Stimulated activated CD8-positive, alpha-beta memory T cell treated with anti-CD3 and anti-CD28 coated beads, Interleukin-15, amount 100 ng/mL, for 48 hours (primary cell): ENCODE results near the gene BDH2.
A peak's percentile ranks its signal among the peaks of the same experiment; 100 is the strongest.

Source experiments
- DNase-seq, 2 donors: peaks; one replicate each; pipeline ENCODE4 v3.0.0-alpha.2; 2020; ENCODE audit warnings: low read depth in 2 of 2

The BDH2 gene

GRCh38 chr4:103085555-103086196 lies 14.0 kb downstream of the BDH2 start:
- DNase-seq = no peak

GRCh38 chr4:103079621-103080020 lies 20.0 kb downstream of the BDH2 start:
- no peak for DNase-seq

DNA sequence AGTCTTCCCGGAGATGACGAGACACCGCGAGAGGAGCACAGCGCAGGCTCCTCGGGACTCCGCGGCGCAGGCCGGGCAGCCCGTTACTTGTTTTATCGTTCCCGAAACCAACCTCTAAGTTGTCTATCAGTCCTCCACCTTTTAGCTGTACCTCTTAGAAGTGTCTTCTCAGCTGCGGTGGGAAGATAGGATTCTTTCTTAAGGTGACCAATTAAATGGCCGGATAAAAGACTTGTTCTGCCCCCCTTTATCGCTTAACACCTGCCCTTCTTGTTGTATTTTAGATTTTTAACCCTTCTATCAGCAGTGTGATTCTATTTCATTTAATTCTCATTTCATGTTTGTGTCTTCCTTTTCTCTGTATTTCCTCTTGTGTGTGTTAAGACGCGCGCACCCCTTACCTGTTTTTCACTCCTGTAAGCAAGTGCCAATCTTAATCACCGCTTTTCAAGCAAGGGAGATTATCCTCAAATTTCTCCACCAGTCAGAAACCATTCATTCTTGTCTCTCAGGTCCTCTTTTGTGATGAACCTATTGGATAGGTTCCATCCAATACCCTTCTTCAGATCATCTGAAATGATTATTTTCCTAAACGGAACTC lies 22.8 kb downstream of the BDH2 start, which contains the start of gene SLC9B2:
TSS of gene SLC9B2 (minus strand) at position 15 of the 601 bp plus-strand sequence. CDS start 9,211 bp downstream, outside the sequence.
- no peak for DNase-seq

DNA sequence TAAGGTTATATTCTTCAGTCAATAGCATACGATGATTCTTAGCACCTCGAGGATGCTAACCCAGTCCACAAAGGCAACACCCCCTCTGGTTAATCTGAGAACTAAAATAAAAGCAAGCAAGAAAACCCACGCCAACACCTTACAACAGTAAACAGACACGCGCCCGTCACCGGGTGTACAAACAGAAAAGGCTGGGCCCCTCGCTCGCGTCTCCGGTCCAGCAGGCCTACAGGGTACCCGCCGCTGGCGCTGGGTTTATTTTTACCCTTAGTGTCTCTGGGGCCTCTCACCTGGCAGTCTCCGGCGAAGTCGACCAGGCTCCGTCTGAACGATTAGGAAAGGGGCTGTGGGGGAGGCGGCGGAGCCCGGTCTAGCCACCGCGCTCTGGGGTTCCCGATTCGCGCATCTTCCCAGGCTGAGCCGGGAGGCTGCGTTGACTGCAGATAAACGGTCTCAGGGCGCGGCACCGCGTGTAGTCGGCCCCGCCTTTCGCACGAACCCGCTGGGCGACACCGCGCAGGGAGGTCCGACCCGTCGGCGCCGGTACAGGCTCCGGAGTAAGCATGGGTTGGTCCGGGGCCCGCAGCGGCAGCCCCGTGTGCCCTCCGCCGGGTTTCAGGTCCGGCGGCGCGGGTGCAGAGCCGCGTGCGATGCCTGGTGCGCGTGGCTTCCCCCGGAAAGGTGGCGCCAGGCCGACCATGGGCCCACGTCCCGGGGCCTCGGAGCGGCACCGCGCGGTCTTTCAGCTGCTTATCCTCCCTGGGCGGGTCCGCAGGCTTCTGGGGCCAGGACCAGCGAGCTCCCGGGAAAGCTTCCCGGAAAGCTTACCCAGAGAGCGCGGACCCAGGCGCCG lies 23.5 kb downstream of the BDH2 start:
- peak; percentile 37 to 41 for DNase-seq

DNA sequence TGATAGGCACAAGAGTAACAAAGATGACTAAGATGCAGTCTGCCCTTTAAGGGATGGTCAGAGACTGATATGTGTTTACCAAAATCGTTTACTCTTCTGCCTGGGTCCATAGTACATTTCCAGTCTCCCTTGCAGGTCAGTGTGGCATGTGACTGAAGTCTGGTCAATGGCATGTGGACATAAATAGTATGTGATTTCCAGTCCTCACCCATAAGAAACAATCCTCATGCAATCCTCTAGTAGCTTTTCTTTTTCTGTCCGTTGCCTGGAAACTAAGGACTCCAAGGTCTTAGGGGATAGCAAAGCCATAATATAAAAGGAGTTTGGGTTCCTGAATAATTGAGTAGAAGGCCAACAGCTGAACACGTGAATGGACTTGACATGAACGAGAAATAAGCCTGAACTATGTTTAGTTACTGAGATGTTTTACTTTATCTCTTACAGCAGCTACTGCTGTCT lies 24.2 kb downstream of the BDH2 start:
- DNase-seq = no peak

DNA sequence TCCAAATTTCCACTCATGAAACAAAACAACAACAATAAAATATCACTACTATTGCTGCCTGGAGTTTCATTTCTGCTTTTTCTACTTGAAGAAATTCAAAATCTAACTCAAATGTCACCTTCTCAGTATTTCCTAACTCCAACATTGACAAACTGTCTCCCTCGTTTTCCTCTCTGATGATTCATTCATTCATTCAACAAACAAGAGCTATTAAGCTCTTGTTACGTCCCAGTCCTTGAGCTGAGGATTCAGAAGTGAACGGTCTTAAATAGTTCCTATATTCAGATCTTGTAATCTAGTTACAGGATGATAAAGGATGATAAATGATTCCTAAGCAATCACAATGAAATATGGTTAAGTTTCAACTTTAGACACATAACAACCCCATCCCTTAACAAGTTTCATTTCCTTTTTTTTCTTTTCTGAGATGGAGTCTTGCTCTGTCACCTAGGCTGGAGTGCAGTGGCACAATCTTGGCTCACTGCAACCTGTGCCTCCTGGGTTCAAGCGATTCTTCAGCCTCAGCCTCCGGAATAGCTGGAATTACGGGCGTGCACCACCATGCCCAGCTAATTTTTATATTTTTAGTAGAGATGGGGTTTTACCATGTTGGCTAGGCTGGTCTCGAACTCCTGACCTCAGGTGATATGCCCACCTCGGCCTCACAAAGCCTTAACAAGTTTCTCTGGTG lies 24.7 kb downstream of the BDH2 start:
- no peak for DNase-seq

DNA sequence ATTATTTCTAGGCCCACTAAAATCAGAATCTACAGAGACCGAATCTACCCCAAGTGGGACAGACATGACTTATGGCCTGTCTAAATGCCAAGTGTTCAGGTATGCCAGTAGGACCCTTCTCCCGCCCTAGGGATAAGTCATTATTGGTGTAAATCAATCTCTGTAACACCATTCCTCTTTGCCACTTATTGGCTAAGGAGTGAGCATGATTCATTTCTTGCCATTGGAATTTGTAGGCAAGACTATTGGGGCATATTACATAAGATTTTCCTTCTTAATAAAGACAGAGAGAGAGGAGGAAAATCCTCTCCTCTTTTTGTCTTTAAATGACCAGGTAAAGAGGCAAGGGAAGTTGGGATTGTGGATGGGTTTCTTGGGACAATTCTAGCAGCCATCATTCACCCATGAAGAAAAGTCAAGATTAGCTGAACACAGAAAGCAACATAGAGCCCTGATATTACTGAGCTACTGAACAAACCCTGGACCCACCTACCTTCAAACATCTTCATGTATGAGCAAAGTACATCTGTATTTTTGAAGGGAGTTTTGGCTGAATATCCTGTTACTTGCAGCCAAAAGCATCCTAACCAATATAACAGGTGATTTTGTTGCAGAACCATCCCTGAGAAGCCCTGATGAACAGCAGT lies 25.7 kb downstream of the BDH2 start:
- no peak for DNase-seq

DNA sequence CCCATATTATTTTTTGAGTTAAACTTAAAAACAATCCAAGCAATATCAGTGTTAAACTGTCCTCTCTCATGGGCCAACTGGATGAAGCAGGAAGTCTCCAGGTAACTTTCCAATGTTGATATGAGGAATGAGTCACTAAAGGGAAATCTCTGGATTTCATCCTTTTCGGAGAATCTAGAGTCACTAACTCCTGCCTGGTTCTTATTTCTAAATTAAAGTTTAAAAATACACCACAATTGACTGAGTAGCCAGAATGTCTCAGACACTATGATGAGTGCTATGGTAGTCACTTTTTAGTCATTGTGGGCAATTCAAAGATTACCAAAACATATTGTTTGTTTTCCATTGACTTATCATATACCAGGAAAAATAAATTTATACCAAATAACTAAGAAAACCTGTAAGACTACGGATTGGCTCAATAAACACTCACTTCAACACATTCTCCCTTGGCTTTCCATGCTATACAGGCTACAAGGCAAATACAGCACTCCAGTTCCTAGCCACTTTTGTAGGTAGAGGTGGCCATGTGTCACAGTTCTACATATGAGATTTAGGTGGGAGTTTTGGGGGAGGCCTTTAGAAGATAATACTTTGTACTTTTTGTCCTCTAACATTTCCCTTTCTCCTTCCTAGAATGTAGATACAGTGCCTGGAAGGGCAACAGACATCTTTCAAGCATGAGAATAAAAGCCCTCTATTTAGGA lies 31.6 kb downstream of the BDH2 start:
- DNase-seq = no peak

- DNase-seq = no peak
These were observed 39.0 kb downstream of the BDH2 start for GRCh38 chr4:103060453-103061148.

GRCh38 chr4:103054030-103054429 lies 45.6 kb downstream of the BDH2 start:
- no peak for DNase-seq

DNA sequence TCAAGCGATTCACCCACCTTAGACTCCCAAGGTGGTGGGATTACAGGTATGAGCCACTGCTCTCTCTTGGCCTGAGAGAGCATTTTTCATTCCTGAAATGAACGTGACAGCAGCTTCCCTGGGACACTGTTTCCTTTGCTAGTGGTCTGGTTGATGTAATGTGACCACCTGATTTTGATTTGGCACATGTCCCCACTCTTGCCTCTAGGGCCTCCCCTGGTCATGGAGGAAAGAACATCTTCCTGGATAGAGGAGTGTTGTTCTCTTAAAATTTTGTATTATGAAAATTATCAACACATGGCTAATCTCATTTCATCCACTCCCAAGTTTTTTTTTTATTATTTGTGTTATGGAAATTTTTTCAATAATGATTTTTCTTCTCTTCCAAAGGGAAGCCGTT lies 46.9 kb downstream of the BDH2 start:
- no peak for DNase-seq

GRCh38 chr4:103052145-103052544 lies 47.5 kb downstream of the BDH2 start:
- no peak for DNase-seq

DNA sequence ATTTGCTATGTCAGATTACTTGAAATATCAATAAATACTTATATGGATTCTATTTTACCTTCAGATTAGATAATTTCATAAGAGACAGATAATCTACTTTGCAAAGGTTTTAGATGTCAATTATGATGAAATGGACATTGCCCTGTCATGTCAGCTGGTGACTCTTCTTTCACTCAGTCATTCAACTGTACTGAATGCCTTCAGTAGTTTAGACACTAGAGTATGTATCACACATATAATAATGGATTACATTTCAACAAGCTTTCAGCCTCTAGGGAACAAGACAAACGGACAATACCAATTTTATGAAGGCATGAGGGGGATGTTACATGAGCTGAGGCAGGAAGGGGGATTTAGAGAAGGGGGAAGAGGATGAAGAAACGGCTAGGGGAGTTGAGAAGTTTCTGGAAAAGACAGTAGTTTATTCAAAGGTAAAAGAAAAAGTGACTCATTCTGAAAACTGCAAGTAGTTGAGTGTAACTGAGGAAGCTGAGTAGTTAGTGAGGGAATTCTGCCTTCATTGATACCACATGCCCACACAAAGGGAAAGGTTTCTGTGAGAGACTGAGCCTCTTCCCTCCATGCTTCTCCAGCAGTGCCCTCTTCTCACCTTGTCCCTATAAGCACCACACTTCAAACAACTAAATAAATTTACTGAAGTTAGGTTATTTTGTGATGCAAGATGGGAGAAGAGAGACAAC lies 48.7 kb downstream of the BDH2 start:
- no peak for DNase-seq

DNA sequence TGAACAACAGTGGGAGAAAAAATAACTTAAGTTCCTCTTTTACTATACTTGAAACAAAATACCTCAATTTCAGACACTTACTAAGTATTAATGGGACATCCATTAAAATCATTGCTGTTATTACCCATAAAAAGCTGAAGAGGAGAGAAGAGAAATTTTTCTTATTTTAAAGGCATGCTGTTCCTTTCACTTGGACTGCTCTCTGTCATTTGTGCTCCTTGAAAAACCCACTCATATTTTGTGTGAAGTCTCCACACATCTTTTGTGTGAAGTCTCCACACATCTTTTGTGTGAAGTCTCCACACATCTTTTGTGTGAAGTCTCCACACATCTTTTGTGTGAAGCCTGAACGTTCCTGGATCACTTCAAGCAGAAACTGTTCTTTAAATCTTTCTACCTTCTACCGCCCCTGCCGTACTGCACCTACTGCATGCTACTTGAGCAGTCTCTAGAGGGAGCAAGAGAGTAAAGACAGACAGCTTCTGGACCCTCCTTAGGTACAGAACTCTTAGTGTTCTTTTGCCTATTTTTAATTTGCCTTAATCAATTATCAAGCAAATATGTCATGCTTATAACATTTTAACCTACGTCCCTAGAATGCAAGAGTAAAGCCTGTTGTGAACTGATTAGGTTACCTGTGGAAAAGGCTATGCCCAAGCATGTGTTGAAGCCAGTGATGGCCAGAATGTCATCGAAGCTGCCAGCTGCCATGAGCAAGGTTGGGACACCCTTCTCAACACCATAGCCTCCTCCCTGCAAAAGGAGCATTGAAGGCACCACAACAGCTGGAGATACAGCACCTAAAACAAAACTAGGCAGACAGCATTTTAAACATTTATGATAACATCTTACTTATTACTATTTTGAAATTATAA lies 53.0 kb downstream of the BDH2 start:
- DNase-seq = no peak

GRCh38 chr4:103044183-103044582 lies 55.5 kb downstream of the BDH2 start:
- DNase-seq = no peak

GRCh38 chr4:103036169-103036568 lies 63.5 kb downstream of the BDH2 start:
- no peak for DNase-seq

DNA sequence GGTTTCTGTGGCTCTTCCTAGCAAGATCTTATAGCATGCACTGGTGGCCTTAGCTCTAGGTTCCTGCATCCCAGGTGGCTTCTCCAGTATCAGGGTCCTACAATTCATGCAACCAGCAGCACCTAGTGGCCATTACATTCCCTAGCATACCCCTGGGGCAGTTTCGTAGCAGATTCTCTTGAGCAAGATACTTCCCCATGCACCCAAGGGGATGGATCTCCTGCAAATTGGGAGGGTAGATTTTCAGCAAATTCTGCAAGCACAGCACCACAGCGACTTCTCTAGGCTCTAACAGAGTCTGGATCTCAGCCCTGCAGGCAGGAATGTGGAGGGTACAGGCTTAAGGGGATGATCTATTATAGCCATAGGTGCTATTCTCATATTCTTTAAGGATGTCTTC lies 67.1 kb downstream of the BDH2 start:
- no peak for DNase-seq

GRCh38 chr4:103030791-103031190 lies 68.8 kb downstream of the BDH2 start:
- DNase-seq = no peak

- DNase-seq = no peak
These were observed 70.3 kb downstream of the BDH2 start for GRCh38 chr4:103029300-103029699.
